Measurements from ENCODE around the gene XXYLT1.
"Not testable (repeated sequence)": the region's sequence is repeated elsewhere in the genome, so short reads cannot be mapped to it uniquely, and the experiment has no call there.

XXYLT1 gene

GRCh38 chr3:195097331-195098255 is 173.4 kb downstream of the XXYLT1 start:
- Histone ChIP-seq H3K9me3 (ENCODE audit: control insufficient read depth in 1 of 2, low read length in 2 of 2) (no peaks in the 10 kb centered on the region), H3K27ac (ENCODE audit: low read length) (no peak overlapping the region), H3K4me3 (ENCODE audit: low read depth in 1 of 2, low read length in 2 of 2) (no peak overlapping the region), H3K27me3 (ENCODE audit: low read depth, low read length) (no peaks in the 10 kb centered on the region), H3K4me1 (ENCODE audit: control insufficient read depth in 1 of 2, insufficient read depth in 2 of 2, low read length in 2 of 2) (no peaks in the 10 kb centered on the region), H3K36me3 (ENCODE audit: control insufficient read depth in 1 of 2, insufficient read depth in 2 of 2, low read length in 2 of 2) (no peaks in the 10 kb centered on the region)

DNA sequence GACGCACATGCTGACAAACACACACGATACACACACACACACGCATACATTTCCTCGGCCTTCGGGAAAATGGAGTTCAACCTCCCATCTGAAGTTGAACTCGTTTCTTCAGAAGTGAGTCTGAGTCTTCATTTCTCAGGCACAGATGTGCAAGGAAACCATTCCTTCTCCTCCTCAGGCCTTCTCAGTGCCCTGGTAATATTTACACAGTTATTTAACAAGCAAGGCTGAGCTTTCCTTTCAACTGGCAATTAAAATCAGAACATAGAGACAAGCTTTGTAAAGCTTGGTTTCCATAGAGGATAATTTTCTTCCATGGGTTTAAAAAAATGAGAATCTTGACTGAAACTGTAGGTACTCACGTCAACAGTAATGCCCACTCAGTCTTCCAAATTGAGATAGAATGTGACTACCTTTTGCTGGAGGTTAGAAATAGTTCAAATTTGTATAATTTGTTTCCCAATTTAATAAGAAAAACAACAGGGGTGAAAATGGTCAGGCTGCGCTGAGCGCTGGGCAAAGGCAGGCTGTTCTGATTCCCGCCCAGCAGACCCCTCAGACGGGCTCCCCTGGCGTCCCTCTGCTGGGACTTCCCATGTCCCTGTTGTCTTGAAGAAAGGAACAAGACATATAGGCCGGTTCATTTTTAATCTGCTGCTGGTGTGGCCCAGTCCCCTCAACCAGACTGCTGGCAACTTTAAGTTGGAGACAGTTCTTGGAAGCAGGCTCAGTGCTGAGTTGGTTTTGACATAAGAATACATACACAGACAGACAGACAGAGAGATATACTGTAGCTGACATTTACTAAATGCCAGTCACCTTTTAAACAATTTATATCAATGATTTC is 174.3 kb downstream of the XXYLT1 start:
- H3K27ac ChIP-seq (ENCODE audit: low read length) = no peak overlapping the region
- H3K36me3 ChIP-seq (ENCODE audit: control insufficient read depth in 1 of 2, insufficient read depth in 2 of 2, low read length in 2 of 2) = no peaks in the 10 kb centered on the region
- H3K4me1 ChIP-seq (ENCODE audit: control insufficient read depth in 1 of 2, insufficient read depth in 2 of 2, low read length in 2 of 2) = no peaks in the 10 kb centered on the region
- no peaks in the 10 kb centered on the region for H3K27me3 ChIP-seq (ENCODE audit: low read depth, low read length)
- no peak overlapping the region for H3K4me3 ChIP-seq (ENCODE audit: low read depth in 1 of 2, low read length in 2 of 2)
- H3K9me3 ChIP-seq (ENCODE audit: control insufficient read depth in 1 of 2, low read length in 2 of 2) = no peaks in the 10 kb centered on the region

- Histone ChIP-seq H3K4me1 (ENCODE audit: control insufficient read depth in 1 of 2, insufficient read depth in 2 of 2, low read length in 2 of 2) (no peaks in the 10 kb centered on the region), H3K36me3 (ENCODE audit: control insufficient read depth in 1 of 2, insufficient read depth in 2 of 2, low read length in 2 of 2) (no peaks in the 10 kb centered on the region), H3K27me3 (ENCODE audit: low read depth, low read length) (no peaks in the 10 kb centered on the region), H3K27ac (ENCODE audit: low read length) (no peak overlapping the region), H3K9me3 (ENCODE audit: control insufficient read depth in 1 of 2, low read length in 2 of 2) (no peaks in the 10 kb centered on the region), H3K4me3 (ENCODE audit: low read depth in 1 of 2, low read length in 2 of 2) (no peak overlapping the region)
Observed at GRCh38 chr3:195096053-195096452, 174.9 kb downstream of the XXYLT1 start.

GRCh38 chr3:195095704-195096036 is 175.3 kb downstream of the XXYLT1 start:
- Histone ChIP-seq H3K27me3 (ENCODE audit: low read depth, low read length) (no peaks in the 10 kb centered on the region), H3K27ac (ENCODE audit: low read length) (no peak overlapping the region), H3K9me3 (ENCODE audit: control insufficient read depth in 1 of 2, low read length in 2 of 2) (no peaks in the 10 kb centered on the region), H3K36me3 (ENCODE audit: control insufficient read depth in 1 of 2, insufficient read depth in 2 of 2, low read length in 2 of 2) (no peaks in the 10 kb centered on the region), H3K4me3 (ENCODE audit: low read depth in 1 of 2, low read length in 2 of 2) (no peak overlapping the region), H3K4me1 (ENCODE audit: control insufficient read depth in 1 of 2, insufficient read depth in 2 of 2, low read length in 2 of 2) (no peaks in the 10 kb centered on the region)

GRCh38 chr3:195095035-195095703 is 175.8 kb downstream of the XXYLT1 start:
- H3K27ac ChIP-seq (ENCODE audit: low read length) = no peak overlapping the region
- no peaks in the 10 kb centered on the region for H3K4me1 ChIP-seq (ENCODE audit: control insufficient read depth in 1 of 2, insufficient read depth in 2 of 2, low read length in 2 of 2)
- no peaks in the 10 kb centered on the region for H3K36me3 ChIP-seq (ENCODE audit: control insufficient read depth in 1 of 2, insufficient read depth in 2 of 2, low read length in 2 of 2)
- H3K9me3 ChIP-seq (ENCODE audit: control insufficient read depth in 1 of 2, low read length in 2 of 2) = no peaks in the 10 kb centered on the region
- no peak overlapping the region for H3K4me3 ChIP-seq (ENCODE audit: low read depth in 1 of 2, low read length in 2 of 2)
- no peaks in the 10 kb centered on the region for H3K27me3 ChIP-seq (ENCODE audit: low read depth, low read length)

GRCh38 chr3:195094191-195094921 is 176.6 kb downstream of the XXYLT1 start:
- Histone ChIP-seq H3K36me3 (ENCODE audit: control insufficient read depth in 1 of 2, insufficient read depth in 2 of 2, low read length in 2 of 2) (no peaks in the 10 kb centered on the region), H3K27me3 (ENCODE audit: low read depth, low read length) (no peaks in the 10 kb centered on the region), H3K4me1 (ENCODE audit: control insufficient read depth in 1 of 2, insufficient read depth in 2 of 2, low read length in 2 of 2) (no peaks in the 10 kb centered on the region), H3K9me3 (ENCODE audit: control insufficient read depth in 1 of 2, low read length in 2 of 2) (no peaks in the 10 kb centered on the region), H3K27ac (ENCODE audit: low read length) (no peak overlapping the region), H3K4me3 (ENCODE audit: low read depth in 1 of 2, low read length in 2 of 2) (no peak overlapping the region)

DNA sequence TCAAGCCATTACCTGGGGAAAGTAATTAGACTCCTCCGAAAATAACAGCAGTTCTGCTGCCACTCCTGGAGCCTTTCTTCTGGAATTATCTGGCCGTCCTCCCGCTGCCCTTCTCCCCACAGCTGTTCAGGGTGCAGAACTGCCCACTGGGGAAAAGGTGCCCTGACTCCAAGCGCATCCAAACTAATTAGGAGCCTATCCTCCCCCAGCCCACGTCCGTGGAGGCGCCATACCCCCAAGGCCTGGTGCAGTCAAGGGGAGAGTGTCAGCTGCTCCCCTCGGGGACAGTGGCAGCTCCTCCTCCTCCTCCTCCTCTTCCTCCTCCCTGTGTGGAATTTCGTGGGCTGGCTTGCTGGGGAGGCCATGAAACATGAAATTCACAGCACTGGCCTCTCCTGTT is 177.2 kb downstream of the XXYLT1 start:
- no peak overlapping the region for H3K4me3 ChIP-seq (ENCODE audit: low read depth in 1 of 2, low read length in 2 of 2)

DNA sequence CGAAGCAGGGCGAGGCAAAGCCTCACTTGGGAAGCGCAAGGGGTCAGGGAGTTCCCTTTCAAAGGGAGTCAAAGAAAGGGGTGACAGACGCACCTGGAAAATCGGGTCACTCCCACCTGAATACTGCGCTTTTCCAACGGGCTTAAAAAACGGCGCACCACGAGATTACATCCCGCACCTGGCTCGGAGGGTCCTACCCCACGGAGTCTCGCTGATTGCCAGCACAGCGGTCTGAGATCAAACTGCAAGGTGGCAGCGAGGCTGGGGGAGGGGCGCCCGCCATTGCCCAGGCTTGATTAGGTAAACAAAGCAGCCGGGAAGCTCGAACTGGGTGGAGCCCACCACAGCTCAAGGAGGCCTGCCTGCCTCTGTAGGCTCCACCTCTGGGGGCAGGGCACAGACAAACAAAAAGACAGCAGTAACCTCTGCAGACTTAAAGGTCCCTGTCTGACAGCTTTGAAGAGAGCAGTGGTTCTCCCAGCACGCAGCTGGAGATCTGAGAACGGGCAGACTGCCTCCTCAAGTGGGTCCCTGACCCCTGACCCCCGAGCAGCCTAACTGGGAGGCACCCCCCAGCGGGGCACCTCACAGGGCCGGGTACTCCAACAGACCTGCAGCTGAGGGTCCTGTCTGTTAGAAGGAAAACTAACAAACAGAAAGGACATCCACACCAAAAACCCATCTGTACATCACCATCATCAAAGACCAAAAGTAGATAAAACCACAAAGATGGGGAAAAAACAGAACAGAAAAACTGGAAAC is 182.9 kb downstream of the XXYLT1 start:
- H3K4me1 ChIP-seq (ENCODE audit: control insufficient read depth in 1 of 2, insufficient read depth in 2 of 2, low read length in 2 of 2); H3K27me3 ChIP-seq (ENCODE audit: low read depth, low read length); H3K9me3 ChIP-seq (ENCODE audit: control insufficient read depth in 1 of 2, low read length in 2 of 2); H3K36me3 ChIP-seq (ENCODE audit: control insufficient read depth in 1 of 2, insufficient read depth in 2 of 2, low read length in 2 of 2); H3K4me3 ChIP-seq (ENCODE audit: low read depth in 1 of 2, low read length in 2 of 2); H3K27ac ChIP-seq (ENCODE audit: low read length): not testable (repeated sequence)

More for the DNA sequence above, 177.2 kb downstream of the XXYLT1 start:
- no peaks in the 10 kb centered on the region for H3K27me3 ChIP-seq (ENCODE audit: low read depth, low read length)
- no peak overlapping the region for H3K27ac ChIP-seq (ENCODE audit: low read length)
- no peaks in the 10 kb centered on the region for H3K4me1 ChIP-seq (ENCODE audit: control insufficient read depth in 1 of 2, insufficient read depth in 2 of 2, low read length in 2 of 2)
- H3K9me3 ChIP-seq (ENCODE audit: control insufficient read depth in 1 of 2, low read length in 2 of 2) = no peaks in the 10 kb centered on the region
- H3K36me3 ChIP-seq (ENCODE audit: control insufficient read depth in 1 of 2, insufficient read depth in 2 of 2, low read length in 2 of 2) = no peaks in the 10 kb centered on the region

GRCh38 chr3:195087328-195087727 is 183.6 kb downstream of the XXYLT1 start:
- Histone ChIP-seq H3K4me1 (ENCODE audit: control insufficient read depth in 1 of 2, insufficient read depth in 2 of 2, low read length in 2 of 2) (no peaks in the 10 kb centered on the region), H3K9me3 (ENCODE audit: control insufficient read depth in 1 of 2, low read length in 2 of 2) (no peaks in the 10 kb centered on the region), H3K27me3 (ENCODE audit: low read depth, low read length) (no peaks in the 10 kb centered on the region), H3K27ac (ENCODE audit: low read length) (no peak overlapping the region), H3K36me3 (ENCODE audit: control insufficient read depth in 1 of 2, insufficient read depth in 2 of 2, low read length in 2 of 2) (no peaks in the 10 kb centered on the region), H3K4me3 (ENCODE audit: low read depth in 1 of 2, low read length in 2 of 2) (no peak overlapping the region)

GRCh38 chr3:195086885-195087284 is 184.1 kb downstream of the XXYLT1 start:
- Histone ChIP-seq H3K36me3 (ENCODE audit: control insufficient read depth in 1 of 2, insufficient read depth in 2 of 2, low read length in 2 of 2) (no peaks in the 10 kb centered on the region), H3K27me3 (ENCODE audit: low read depth, low read length) (no peaks in the 10 kb centered on the region), H3K9me3 (ENCODE audit: control insufficient read depth in 1 of 2, low read length in 2 of 2) (no peaks in the 10 kb centered on the region), H3K4me1 (ENCODE audit: control insufficient read depth in 1 of 2, insufficient read depth in 2 of 2, low read length in 2 of 2) (peaks cover 0 to 2% of the 10 kb centered on the region in 2 donors), H3K27ac (ENCODE audit: low read length) (no peak overlapping the region), H3K4me3 (ENCODE audit: low read depth in 1 of 2, low read length in 2 of 2) (no peak overlapping the region)

Data from muscle layer of duodenum (tissue), 2 donors.